ENCODE results near the gene PTCH1.

GRCh38 chr9:95415158-95415557 is 101.6 kb downstream of the PTCH1 start:
- TF ChIP-seq CTCF (IDR thresholded peaks at IDR 0.05; ENCODE audit: low read length) (no peak), EZH2phosphoT487 (IDR thresholded peaks at IDR 0.05; ENCODE audit: low read length) (no peak), EZH2 (optimal IDR thresholded peaks at IDR 0.05; ENCODE audit: low read depth, low read length) (no peak)
